ENCODE measurements around the gene TMEM232. TPM values are rescaled to one million over a fixed set of nuclear protein-coding genes. Genes with fewer than 3 reads are reported as not detected.
A peak's percentile ranks its signal among the peaks of the same experiment; 100 is the strongest.

The TMEM232 gene
- total RNA-seq, 2 donors from 2014 or later: 3.9 to 4.2 TPM

DNA sequence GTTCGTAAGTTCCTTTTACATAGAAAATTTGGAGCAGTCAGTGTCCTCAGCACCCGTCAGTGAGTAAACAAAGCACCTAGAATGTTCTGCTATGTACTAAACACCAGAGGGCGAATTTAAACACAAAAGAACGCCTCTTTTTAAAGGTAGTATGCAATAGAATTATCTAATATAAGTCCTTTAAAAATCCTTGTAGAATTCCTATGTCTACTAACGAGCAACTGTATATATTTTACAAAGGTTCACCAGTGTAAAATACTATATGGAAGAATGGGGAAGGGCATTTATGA, 499 bp upstream of the TMEM232 start:
- no peaks in the 10 kb centered on the region for H3K27me3 Mint-ChIP-seq (ENCODE audit: insufficient read depth)
- no peak for DNase-seq
- WGBS, 2 experiments (ENCODE audit: insufficient coverage in 1 of 2, insufficient read length in 1 of 2): 85 to 100% methylated on average over 2 to 5 of the region's 5 CpGs
- no peaks in the 10 kb centered on the region for H3K4me1 Mint-ChIP-seq
- H3K27ac ChIP-seq (ENCODE audit: low read depth, low read length): no peak overlapping the region
- no peak overlapping the region for H3K9ac ChIP-seq (ENCODE audit: extremely low read depth, low read length, poor library complexity, severe bottlenecking)
- no peaks in the 10 kb centered on the region for H3K9me3 ChIP-seq (ENCODE audit: control insufficient read depth, low read length)
- no peaks in the 10 kb centered on the region for H3K27me3 ChIP-seq (ENCODE audit: control insufficient read depth, insufficient read depth, low read length, poor library complexity, severe bottlenecking)
- peak overlapping the region; percentile 68 for H3K4me3 Mint-ChIP-seq
- no peaks in the 10 kb centered on the region for H3K4me1 ChIP-seq (ENCODE audit: control insufficient read depth, insufficient read depth, low read length)
- TF ChIP-seq, protein P1, sequence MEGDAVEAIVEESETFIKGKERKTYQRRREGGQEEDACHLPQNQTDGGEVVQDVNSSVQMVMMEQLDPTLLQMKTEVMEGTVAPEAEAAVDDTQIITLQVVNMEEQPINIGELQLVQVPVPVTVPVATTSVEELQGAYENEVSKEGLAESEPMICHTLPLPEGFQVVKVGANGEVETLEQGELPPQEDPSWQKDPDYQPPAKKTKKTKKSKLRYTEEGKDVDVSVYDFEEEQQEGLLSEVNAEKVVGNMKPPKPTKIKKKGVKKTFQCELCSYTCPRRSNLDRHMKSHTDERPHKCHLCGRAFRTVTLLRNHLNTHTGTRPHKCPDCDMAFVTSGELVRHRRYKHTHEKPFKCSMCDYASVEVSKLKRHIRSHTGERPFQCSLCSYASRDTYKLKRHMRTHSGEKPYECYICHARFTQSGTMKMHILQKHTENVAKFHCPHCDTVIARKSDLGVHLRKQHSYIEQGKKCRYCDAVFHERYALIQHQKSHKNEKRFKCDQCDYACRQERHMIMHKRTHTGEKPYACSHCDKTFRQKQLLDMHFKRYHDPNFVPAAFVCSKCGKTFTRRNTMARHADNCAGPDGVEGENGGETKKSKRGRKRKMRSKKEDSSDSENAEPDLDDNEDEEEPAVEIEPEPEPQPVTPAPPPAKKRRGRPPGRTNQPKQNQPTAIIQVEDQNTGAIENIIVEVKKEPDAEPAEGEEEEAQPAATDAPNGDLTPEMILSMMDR (conservative IDR thresholded peaks at IDR 0.05): peak; percentile 66
- no peaks in the 10 kb centered on the region for H3K36me3 ChIP-seq (ENCODE audit: control insufficient read depth, insufficient read depth, low read length)
- peaks cover 4% of the 10 kb centered on the region for H3K9me3 Mint-ChIP-seq
- peak overlapping the region; percentile 66 for H3K4me3 ChIP-seq (ENCODE audit: low read length)
- no peaks in the 10 kb centered on the region for H3K36me3 Mint-ChIP-seq (ENCODE audit: low read depth)
- H3K27ac Mint-ChIP-seq: peak overlapping the region; percentile 37

DNA sequence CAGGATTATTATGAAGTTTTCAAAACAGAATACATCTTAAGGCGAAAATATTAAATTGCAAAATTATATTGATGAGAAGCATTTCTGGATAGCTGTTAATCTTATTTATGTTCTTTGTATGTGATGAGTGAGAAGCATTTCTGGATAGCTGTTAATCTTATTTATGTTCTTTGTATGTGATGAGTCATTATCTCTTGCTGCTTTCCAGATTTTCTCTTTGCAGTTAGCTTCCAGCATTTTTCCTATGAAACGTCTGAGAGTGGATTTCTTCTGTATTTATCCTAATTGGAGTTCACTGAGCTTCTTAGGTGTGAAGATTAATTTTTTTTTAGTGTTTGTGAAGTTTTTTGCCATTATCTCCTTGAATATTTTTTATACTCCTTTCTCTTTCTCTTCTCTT, 8.2 kb downstream of the TMEM232 start:
- Histone ChIP-seq H3K9ac (ENCODE audit: extremely low read depth, low read length, poor library complexity, severe bottlenecking) (no peak overlapping the region), H3K4me3 (ENCODE audit: low read length) (no peak overlapping the region), H3K36me3 (ENCODE audit: control insufficient read depth, insufficient read depth, low read length) (no peaks in the 10 kb centered on the region), H3K27ac (ENCODE audit: low read depth, low read length) (no peak overlapping the region), H3K27me3 (ENCODE audit: control insufficient read depth, insufficient read depth, low read length, poor library complexity, severe bottlenecking) (no peaks in the 10 kb centered on the region), H3K4me1 (ENCODE audit: control insufficient read depth, insufficient read depth, low read length) (no peaks in the 10 kb centered on the region), H3K9me3 (ENCODE audit: control insufficient read depth, low read length) (no peaks in the 10 kb centered on the region)
- 90 to 100% methylated on average over 1 to 2 of the region's 2 CpGs for WGBS, 2 experiments (ENCODE audit: insufficient coverage in 1 of 2, insufficient read length in 1 of 2)
- H3K9me3 Mint-ChIP-seq: no peaks in the 10 kb centered on the region
- no peaks in the 10 kb centered on the region for H3K4me1 Mint-ChIP-seq
- TF ChIP-seq, protein P1 (conservative IDR thresholded peaks at IDR 0.05): no peak
- H3K36me3 Mint-ChIP-seq (ENCODE audit: low read depth): no peaks in the 10 kb centered on the region
- H3K4me3 Mint-ChIP-seq: no peak overlapping the region
- H3K27me3 Mint-ChIP-seq (ENCODE audit: insufficient read depth): no peaks in the 10 kb centered on the region
- H3K27ac Mint-ChIP-seq: no peak overlapping the region
- DNase-seq: no peak

DNA sequence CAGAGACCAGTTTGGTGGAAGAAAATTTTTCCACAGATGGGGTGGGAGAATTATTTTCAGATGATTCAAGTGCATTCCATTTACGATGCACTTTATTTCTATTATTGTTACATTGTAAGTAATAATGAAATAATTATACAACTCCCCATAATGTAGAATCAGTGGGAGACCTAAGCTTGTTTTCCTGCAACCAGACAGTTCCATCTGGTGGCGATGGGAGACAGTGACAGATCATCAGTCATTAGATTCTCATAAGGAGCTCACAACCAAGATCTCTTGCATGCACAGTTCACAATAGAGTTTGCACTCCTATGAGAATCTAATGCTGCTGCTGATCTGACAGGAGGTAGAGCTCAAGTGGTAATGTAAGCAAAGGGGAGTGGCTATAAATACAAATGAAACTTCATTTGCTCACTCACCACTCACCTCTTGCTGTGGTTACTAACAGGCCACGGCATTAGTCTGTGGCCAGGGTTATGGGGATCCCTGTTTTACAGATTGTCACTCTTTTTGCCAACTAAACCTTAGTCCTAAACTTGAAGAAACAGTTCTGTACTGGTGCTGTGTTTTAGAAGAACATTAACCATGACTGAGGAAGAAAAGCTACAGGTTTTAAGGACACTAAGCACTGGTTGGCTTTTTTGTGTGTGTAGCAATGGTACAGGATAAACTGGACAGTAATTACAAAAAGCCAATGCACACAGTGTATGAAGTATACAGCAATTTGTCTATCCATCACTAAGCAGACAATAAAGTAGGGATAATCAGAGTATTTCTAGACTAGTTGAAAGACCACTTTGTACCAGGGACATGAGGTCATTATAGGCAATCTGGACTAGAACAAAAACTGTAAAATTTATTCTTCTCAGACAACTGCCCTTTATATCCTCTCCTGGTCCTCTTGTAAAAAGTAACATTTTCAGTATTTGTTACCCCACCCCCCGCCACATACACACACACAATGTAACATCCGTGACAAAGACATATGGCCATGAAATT, 9.9 kb downstream of the TMEM232 start:
- no peak overlapping the region for H3K27ac ChIP-seq (ENCODE audit: low read depth, low read length)
- H3K27me3 Mint-ChIP-seq (ENCODE audit: insufficient read depth): no peaks in the 10 kb centered on the region
- no peak overlapping the region for H3K4me3 Mint-ChIP-seq
- no peak overlapping the region for H3K4me3 ChIP-seq (ENCODE audit: low read length)
- H3K4me1 Mint-ChIP-seq: no peaks in the 10 kb centered on the region
- DNase-seq: no peak
- no peak overlapping the region for H3K27ac Mint-ChIP-seq
- WGBS, 2 experiments (ENCODE audit: insufficient coverage in 1 of 2, insufficient read length in 1 of 2): 93 to 100% methylated on average over 1 to 3 of the region's 5 CpGs
- H3K4me1 ChIP-seq (ENCODE audit: control insufficient read depth, insufficient read depth, low read length): no peaks in the 10 kb centered on the region
- H3K9ac ChIP-seq (ENCODE audit: extremely low read depth, low read length, poor library complexity, severe bottlenecking): no peak overlapping the region
- H3K36me3 ChIP-seq (ENCODE audit: control insufficient read depth, insufficient read depth, low read length): no peaks in the 10 kb centered on the region
- H3K36me3 Mint-ChIP-seq (ENCODE audit: low read depth): no peaks in the 10 kb centered on the region
- no peaks in the 10 kb centered on the region for H3K9me3 Mint-ChIP-seq
- TF ChIP-seq, protein P1 (conservative IDR thresholded peaks at IDR 0.05): peak; percentile 41
- no peaks in the 10 kb centered on the region for H3K9me3 ChIP-seq (ENCODE audit: control insufficient read depth, low read length)
- H3K27me3 ChIP-seq (ENCODE audit: control insufficient read depth, insufficient read depth, low read length, poor library complexity, severe bottlenecking): no peaks in the 10 kb centered on the region

Data from endodermal cell (in vitro differentiated cells).